Skeletal muscle tissue (tissue), 4 donors: Measurements from ENCODE around the gene FOLR2. TPM values are rescaled to one million over a fixed set of nuclear protein-coding genes. Genes with fewer than 3 reads are reported as not detected.
"Not testable (repeated sequence)": the region's sequence is repeated elsewhere in the genome, so short reads cannot be mapped to it uniquely, and the experiment has no call there.

ENCODE experiments used
- H3K27ac ChIP-seq: one replicate; pipeline ENCODE4 v1.7.0; 2013; ENCODE audit warnings: mild to moderate bottlenecking, low read depth, low read length, inconsistent platforms
- H3K27me3 ChIP-seq, 3 donors: one replicate each; pipeline ENCODE4 v1.7.0; 2013; ENCODE audit warnings: low read length in 3 of 3; ENCODE audit not compliant: control insufficient read depth in 3 of 3, insufficient read depth in 3 of 3
- H3K36me3 ChIP-seq, 3 donors: one replicate each; pipeline ENCODE4 v1.7.0; 2013; ENCODE audit warnings: low read length in 3 of 3; ENCODE audit not compliant: control insufficient read depth in 3 of 3, insufficient read depth in 3 of 3
- H3K4me1 ChIP-seq, 3 donors: one replicate each; pipeline ENCODE4 v1.7.0; 2013; ENCODE audit warnings: low read length in 3 of 3, mild to moderate bottlenecking in 3 of 3; ENCODE audit not compliant: control insufficient read depth in 3 of 3, insufficient read depth in 3 of 3
- H3K4me3 ChIP-seq, 3 donors: one replicate each; pipeline ENCODE4 v1.7.0; 2013; ENCODE audit warnings: low read length in 3 of 3
- H3K9ac ChIP-seq, 3 donors: one replicate each; pipeline ENCODE4 v1.7.0; 2013; ENCODE audit warnings: low read length in 3 of 3, mild to moderate bottlenecking in 3 of 3, moderate library complexity in 2 of 3, low read depth in 1 of 3
- H3K9me3 ChIP-seq, 3 donors: one replicate each; pipeline ENCODE4 v1.7.0; 2013; ENCODE audit warnings: low read length in 3 of 3; ENCODE audit not compliant: control insufficient read depth in 3 of 3
- total RNA-seq: library from RNA; depleted of rRNA; stranded (reverse); fragments of >200 nt; gene quantifications from one replicate; pipeline ENCODE4 v1.2.3, GENCODE V29; 2014
- donor health status: Osteomylitis.

FOLR2 gene
- total RNA-seq, 1 donor from 2014 or later = 15.1 TPM

- H3K27ac ChIP-seq = no peak overlapping the region
- H3K9me3 ChIP-seq = peaks cover 0 to 3% (median 0%) of the 10 kb centered on the region in 3 donors
- no peaks in the 10 kb centered on the region for H3K27me3 ChIP-seq
- no peak overlapping the region for H3K9ac ChIP-seq
- H3K4me1 ChIP-seq = no peaks in the 10 kb centered on the region
- H3K36me3 ChIP-seq = no peaks in the 10 kb centered on the region
- no peak overlapping the region for H3K4me3 ChIP-seq
These were observed 11.7 kb upstream of the FOLR2 start for GRCh38 chr11:72204886-72205285.

GRCh38 chr11:72206794-72207193, 9.8 kb upstream of the FOLR2 start:
- not testable (repeated sequence) for H3K4me1 ChIP-seq

DNA sequence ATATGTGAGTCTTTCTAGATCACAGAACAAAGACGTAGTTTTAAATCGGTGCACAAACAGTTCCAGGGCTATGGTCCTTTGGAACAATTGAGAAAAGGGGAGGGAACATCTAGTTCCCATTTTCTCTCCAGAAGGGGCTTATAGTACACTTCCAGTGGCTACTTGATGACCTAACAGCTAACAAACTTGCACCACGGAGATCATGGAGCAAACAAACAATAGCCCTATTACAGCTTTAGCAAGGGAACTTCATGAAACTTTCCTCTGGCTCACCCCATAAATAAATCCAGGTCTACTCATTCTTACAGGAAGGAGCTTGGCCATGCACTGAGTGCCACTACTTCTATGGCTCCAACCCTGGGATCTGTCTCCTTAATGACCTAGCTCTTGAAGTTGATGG, 8.3 kb upstream of the FOLR2 start:
- Histone ChIP-seq H3K27ac (no peak overlapping the region), H3K9me3 (peaks cover 0 to 3% (median 0%) of the 10 kb centered on the region in 3 donors), H3K36me3 (no peaks in the 10 kb centered on the region)

More at GRCh38 chr11:72206794-72207193, 9.8 kb upstream of the FOLR2 start:
- H3K36me3 ChIP-seq, H3K9ac ChIP-seq, H3K4me3 ChIP-seq, H3K27ac ChIP-seq, H3K9me3 ChIP-seq, H3K27me3 ChIP-seq: not testable (repeated sequence)

GRCh38 chr11:72209101-72209500, 7.5 kb upstream of the FOLR2 start:
- no peak overlapping the region for H3K27ac ChIP-seq
- no peak overlapping the region for H3K9ac ChIP-seq
- H3K9me3 ChIP-seq = peaks cover 0 to 3% (median 0%) of the 10 kb centered on the region in 3 donors
- no peaks in the 10 kb centered on the region for H3K4me1 ChIP-seq
- no peak overlapping the region for H3K4me3 ChIP-seq
- no peaks in the 10 kb centered on the region for H3K36me3 ChIP-seq
- H3K27me3 ChIP-seq = no peaks in the 10 kb centered on the region

More for the DNA sequence above, 8.3 kb upstream of the FOLR2 start:
- no peaks in the 10 kb centered on the region for H3K4me1 ChIP-seq
- H3K27me3 ChIP-seq = no peaks in the 10 kb centered on the region
- no peak overlapping the region for H3K9ac ChIP-seq
- no peak overlapping the region for H3K4me3 ChIP-seq

DNA sequence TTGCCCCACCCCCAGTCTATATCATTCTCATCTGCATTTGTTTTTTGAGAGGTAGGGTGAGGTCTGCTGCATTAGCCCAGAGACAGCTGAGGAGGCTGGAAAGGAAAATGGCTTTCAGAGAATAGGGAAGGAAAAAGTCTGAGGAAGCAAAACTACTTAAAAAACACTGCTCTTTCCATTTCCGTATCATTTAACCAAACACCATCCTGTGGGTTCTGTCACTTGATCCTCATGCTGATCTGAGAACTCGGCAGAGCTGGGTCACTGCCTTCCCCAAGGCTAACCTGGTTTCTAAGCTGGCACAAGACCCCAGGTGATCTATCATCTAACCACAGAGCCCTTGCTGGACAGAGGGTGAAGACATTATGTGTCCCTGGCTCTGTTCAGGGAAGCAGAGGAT, 1.2 kb downstream of the FOLR2 start:
- H3K9ac ChIP-seq = no peak overlapping the region
- H3K9me3 ChIP-seq = no peaks in the 10 kb centered on the region
- peak overlapping the region; percentile 30 for H3K27ac ChIP-seq
- H3K4me3 ChIP-seq = no peak overlapping the region
- H3K27me3 ChIP-seq = no peaks in the 10 kb centered on the region
- H3K36me3 ChIP-seq = no peaks in the 10 kb centered on the region
- H3K4me1 ChIP-seq = peaks cover 7 to 9% (median 9%) of the 10 kb centered on the region in 3 donors

- H3K27me3 ChIP-seq = no peaks in the 10 kb centered on the region
- no peaks in the 10 kb centered on the region for H3K36me3 ChIP-seq
- H3K9ac ChIP-seq = no peak overlapping the region
- H3K27ac ChIP-seq = no peak overlapping the region
- H3K4me3 ChIP-seq = peak overlapping the region in 2 of 3 donors; percentile 13 to 27
- H3K4me1 ChIP-seq = peaks cover 9 to 10% (median 9%) of the 10 kb centered on the region in 3 donors
- no peaks in the 10 kb centered on the region for H3K9me3 ChIP-seq
These were observed 1.7 kb downstream of the FOLR2 start for GRCh38 chr11:72218251-72218745.

GRCh38 chr11:72220696-72221363, 4.2 kb downstream of the FOLR2 start:
- no peak overlapping the region for H3K9ac ChIP-seq
- no peaks in the 10 kb centered on the region for H3K9me3 ChIP-seq
- H3K4me1 ChIP-seq = peaks cover 15 to 19% (median 17%) of the 10 kb centered on the region in 3 donors
- no peak overlapping the region for H3K27ac ChIP-seq
- no peaks in the 10 kb centered on the region for H3K27me3 ChIP-seq
- no peak overlapping the region for H3K4me3 ChIP-seq
- H3K36me3 ChIP-seq = no peaks in the 10 kb centered on the region

DNA sequence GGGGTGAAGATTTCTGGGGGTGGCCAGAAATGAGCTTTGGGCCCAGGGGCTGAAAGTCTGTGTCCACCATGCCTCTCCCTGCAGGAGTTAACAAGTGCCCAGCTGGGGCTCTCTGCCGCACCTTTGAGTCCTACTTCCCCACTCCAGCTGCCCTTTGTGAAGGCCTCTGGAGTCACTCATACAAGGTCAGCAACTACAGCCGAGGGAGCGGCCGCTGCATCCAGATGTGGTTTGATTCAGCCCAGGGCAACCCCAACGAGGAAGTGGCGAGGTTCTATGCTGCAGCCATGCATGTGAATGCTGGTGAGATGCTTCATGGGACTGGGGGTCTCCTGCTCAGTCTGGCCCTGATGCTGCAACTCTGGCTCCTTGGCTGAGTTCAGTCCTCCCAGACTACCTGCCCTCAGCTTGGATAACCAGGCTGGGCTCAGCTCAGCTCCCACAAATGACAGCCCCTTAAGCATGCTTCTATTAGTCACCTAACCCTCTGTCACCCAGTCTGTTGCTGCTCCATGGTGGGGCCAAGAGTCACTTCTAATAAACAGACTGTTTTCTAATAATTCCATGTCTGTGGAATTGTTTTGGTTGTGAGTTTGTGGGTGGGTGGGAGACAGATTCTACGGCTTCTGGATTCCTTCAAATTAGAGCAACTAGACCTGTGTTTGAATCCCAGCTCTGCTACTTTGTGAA, 4.9 kb downstream of the FOLR2 start:
- H3K4me1 ChIP-seq = peaks cover 16 to 23% (median 18%) of the 10 kb centered on the region in 3 donors
- no peaks in the 10 kb centered on the region for H3K9me3 ChIP-seq
- peaks cover 0 to under 1% (median 0%) of the 10 kb centered on the region in 3 donors for H3K36me3 ChIP-seq
- peak overlapping the region in 1 of 3 donors; percentile 33 for H3K9ac ChIP-seq
- no peak overlapping the region for H3K27ac ChIP-seq
- H3K4me3 ChIP-seq = no peak overlapping the region
- no peaks in the 10 kb centered on the region for H3K27me3 ChIP-seq

GRCh38 chr11:72222106-72222891, 5.7 kb downstream of the FOLR2 start:
- H3K4me1 ChIP-seq = peaks cover 16 to 29% (median 18%) of the 10 kb centered on the region in 3 donors
- H3K27ac ChIP-seq = peak overlapping the region; percentile 95
- H3K27me3 ChIP-seq = no peaks in the 10 kb centered on the region
- no peaks in the 10 kb centered on the region for H3K9me3 ChIP-seq
- peak overlapping the region; percentile 73 to 95 (median 93) for H3K9ac ChIP-seq
- H3K4me3 ChIP-seq = peak overlapping the region; percentile 77 to 91 (median 85)
- H3K36me3 ChIP-seq = peaks cover 0 to 3% (median 0%) of the 10 kb centered on the region in 3 donors
